Muscle of arm (tissue), 14 donors: ENCODE measurements around the gene ANHX. TPM values are rescaled to one million over a fixed set of nuclear protein-coding genes. Genes with fewer than 3 reads are reported as not detected.
"Not testable (repeated sequence)": the region's sequence is repeated elsewhere in the genome, so short reads cannot be mapped to it uniquely, and the experiment has no call there.

ENCODE experiments used
- DNase-seq: peaks from one replicate; pipeline ENCODE4 v3.0.0-alpha.2; 2013
- long read RNA-seq, 11 donors: transcript quantifications; one replicate each; lab custom pipeline, GENCODE V29; 2026
- polyA plus RNA-seq, 12 donors: library from polyadenylated mRNA; unstranded; fragments of 120-200 nt; gene quantifications; one replicate each; pipeline ENCODE4 v1.2.1, GENCODE V29; 2013; ENCODE audit not compliant: insufficient read length in 12 of 12

Gene ANHX
- not detected for polyA plus RNA-seq
- long read RNA-seq, donor 1, result 0 reads
- long read RNA-seq, donor 2, result 0 reads
- long read RNA-seq, donor 3, result 0 reads
- long read RNA-seq, donor 4, result 0 reads
- long read RNA-seq, donor 5, result 0 reads
- long read RNA-seq, donor 6, result 0 reads
- long read RNA-seq, donor 7, result 0 reads
- long read RNA-seq, donor 8, result 0 reads
- long read RNA-seq, donor 9, result 0 reads
- long read RNA-seq, donor 10, result 0 reads
- long read RNA-seq, donor 11, result 0 reads

- DNase-seq, result no peak
These were observed at the start of gene ANHX for GRCh38 chr12:133235401-133236112. TSS of gene ANHX (minus strand) at chr12:133235877. CDS start at chr12:133234356, 1,521 bp downstream.

DNA sequence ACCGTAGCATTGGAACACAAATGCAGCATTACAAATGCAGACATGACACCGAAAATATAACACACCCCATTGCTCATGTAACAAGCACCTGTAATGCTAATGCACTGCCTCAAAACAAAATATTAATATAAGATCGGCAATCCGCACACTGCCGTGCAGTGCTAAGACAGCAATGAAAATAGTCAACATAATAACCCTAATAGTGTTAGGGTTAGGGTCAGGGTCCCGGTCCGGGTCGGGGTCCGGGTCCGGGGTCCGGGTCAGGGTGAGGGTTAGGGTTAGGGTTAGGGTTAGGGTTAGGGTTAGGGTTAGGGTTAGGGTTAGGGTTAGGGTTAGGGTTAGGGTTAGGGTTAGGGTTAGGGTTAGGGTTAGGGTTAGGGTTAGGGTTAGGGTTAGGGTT is 29.0 kb upstream of the ANHX start:
- DNase-seq, result not testable (repeated sequence)

GRCh38 chr12:133264173-133264572 is 28.5 kb upstream of the ANHX start:
- no peak for DNase-seq

DNA sequence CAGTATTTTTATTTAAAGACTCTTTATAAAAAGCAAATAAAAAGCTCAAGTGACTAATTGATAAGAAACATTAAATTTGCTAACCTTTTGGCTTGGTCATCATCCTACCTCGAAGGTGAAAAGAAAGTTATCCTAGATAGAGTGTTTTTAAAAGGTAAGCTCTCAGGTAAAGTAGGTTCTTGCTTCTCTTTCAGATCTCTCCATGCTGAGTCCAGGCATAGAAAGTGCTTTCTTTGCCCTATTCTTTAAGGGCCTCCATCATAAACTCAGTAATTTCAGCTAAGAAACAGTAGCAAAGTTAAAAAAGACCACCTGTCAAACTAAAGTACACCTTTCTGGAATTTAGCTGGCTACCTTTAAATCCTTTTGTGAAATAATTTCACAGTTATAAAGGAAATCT is 20.6 kb upstream of the ANHX start:
- DNase-seq, result no peak

GRCh38 chr12:133255833-133256232 is 20.2 kb upstream of the ANHX start:
- not testable (repeated sequence) for DNase-seq

- DNase-seq, result no peak
These were observed 16.1 kb upstream of the ANHX start for GRCh38 chr12:133251732-133252131.

DNA sequence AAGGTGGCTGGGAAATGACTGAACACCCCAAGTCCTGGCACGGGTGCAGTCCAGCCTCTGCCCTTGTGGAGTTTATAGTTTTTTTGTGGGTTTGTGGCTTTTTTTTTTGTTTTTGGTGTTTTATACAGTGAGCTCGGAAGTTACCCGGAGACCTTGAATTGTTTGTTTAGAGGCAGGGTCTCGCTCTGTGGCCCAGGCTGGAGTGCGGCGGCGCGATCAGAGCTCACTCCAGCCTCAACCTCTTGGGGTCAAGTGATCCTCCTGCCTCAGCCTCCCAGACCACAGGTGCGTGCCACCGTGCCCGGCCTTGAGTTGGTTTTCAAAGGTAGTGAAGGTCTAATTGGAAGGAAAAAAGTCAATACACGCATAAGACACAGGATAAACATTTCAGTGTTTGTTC is 879 bp upstream of the ANHX start:
- DNase-seq, result no peak

DNA sequence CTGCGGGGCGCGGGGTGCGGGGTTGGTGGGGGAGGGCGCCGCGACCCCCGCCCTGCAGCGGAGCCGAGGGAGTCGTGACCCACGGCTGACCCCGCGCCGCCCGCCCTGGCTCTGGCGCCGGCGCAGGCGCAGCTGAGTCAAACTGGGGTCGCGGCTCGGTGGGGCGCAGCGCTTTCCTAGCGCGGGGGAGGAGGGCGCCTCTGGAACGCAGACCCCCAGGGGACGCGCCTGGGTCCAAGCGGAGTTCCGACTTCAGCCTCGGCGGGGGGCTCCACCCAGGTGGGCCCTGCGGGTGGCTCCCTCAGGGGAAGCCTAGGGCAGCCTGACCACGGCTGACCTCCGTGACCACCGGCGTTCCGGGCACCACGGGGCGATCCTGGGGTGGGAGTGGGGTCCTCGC is 467 bp upstream of the ANHX start:
- DNase-seq, result no peak

DNA sequence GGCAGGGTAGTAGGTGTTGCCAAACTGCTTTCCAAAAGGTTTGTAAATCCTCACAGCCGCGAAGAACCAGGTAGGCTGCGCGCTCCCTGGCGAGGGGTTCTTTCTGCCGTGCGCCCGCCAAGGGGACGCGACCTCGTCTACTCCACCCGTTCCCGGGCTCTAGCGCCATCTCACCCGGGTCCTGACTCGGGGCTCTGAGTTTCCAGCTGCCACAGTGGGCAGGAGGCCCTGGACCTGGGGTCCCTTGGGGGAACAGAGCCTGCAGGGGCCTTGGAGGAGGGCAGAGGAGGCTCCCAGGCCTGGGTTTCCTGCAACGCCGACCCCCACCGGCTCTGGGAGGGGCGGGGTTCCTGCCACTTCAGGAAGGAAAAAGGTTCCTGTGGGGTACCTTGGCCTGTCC is 706 bp downstream of the ANHX start:
- no peak for DNase-seq

GRCh38 chr12:133233993-133234564 is 1.6 kb downstream of the ANHX start:
- DNase-seq, result no peak

GRCh38 chr12:133233006-133233405 is 2.7 kb downstream of the ANHX start:
- no peak for DNase-seq

DNA sequence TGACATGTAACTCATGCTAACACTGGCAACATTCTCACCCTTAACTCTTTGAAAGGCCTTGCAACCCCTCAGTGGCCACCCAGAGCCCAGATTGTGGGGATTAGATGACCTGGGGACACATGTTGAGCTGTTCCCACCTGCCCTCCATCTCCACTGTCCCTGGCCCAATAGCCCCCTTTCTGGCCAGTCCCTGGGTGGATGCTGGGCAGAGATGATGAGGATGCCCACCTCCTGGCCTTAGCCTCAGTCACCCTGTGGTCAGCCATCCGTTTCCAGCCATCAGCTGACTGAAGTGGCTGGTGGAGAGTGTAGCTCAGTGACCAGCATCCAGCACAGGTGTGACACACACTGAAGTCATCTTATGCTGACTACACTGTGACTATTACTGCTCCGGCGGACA is 4.7 kb downstream of the ANHX start:
- no peak for DNase-seq

DNA sequence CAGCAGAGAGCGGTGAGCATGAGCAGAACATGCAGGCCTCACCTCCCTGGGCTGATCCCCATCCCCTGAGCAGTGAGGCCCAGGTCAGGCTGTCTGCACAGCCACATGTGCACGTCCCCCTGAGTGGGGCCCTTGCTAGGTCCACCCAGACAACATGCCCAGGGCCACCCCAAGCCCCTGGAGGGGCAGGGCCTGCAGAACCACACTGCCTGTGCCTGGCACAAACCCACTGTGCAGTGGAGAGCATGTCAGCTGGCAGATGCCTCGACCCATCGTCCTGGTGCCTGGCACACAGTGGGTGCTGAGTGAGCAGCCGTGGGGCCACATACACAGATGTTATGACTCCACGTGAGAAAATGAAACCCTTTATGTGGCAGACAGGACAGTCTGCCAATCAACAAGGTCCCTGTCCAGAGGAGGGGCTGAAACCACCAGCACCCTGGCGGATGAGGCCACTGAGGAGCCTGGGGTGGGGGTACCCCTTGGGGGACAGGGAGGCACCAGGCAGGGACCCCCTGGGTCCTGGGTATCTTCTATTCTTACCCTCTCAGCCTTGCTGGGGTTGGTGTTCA is 8.3 kb downstream of the ANHX start:
- no peak for DNase-seq

- DNase-seq, result no peak
These were observed 9.0 kb downstream of the ANHX start for GRCh38 chr12:133226690-133227089.

GRCh38 chr12:133225527-133225926 is 10.2 kb downstream of the ANHX start:
- DNase-seq, result no peak

GRCh38 chr12:133222211-133222610 is 13.5 kb downstream of the ANHX start:
- no peak for DNase-seq

- DNase-seq, result no peak
These were observed 14.4 kb downstream of the ANHX start for GRCh38 chr12:133221241-133221640.

GRCh38 chr12:133220521-133220920 is 15.2 kb downstream of the ANHX start:
- DNase-seq, result no peak

GRCh38 chr12:133217219-133217618 is 18.5 kb downstream of the ANHX start:
- no peak for DNase-seq

DNA sequence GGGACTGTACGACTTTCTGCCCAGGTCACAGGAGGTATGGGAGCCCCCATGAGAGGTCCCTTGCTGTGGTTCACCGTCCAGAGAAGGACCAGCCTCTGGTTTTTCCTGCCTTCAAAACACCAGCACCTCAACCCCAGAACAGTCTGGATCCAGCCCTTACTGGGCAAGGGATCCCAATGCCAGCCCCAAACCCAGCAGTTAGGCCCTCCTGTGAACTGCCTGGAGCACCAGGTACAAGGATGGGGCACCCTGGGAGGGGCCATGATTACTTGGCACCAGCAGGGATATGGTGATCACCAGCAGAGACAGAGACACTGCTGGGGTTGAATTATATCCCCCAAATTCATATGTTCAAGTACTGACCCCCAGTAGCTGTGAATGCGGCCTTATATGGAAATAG is 20.0 kb downstream of the ANHX start:
- DNase-seq, result no peak

DNA sequence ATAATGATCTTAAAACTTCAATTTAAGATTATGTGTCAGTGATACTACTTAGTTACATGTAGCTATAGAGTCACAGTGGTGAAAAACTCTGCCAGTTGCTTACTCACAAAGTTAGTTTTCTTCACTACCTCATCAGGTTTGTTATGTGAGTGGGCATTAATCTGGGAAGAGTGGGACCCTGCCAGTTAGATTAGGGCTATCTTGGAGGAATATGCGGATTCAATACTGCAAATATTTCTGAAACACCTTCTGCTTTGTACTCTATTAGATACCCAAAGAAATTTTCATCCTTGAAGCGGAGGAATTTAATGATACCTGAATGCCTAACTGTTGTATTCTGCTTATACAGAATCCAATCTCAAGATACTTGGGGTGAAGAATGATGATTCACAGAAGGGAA is 29.3 kb downstream of the ANHX start:
- no peak for DNase-seq

DNA sequence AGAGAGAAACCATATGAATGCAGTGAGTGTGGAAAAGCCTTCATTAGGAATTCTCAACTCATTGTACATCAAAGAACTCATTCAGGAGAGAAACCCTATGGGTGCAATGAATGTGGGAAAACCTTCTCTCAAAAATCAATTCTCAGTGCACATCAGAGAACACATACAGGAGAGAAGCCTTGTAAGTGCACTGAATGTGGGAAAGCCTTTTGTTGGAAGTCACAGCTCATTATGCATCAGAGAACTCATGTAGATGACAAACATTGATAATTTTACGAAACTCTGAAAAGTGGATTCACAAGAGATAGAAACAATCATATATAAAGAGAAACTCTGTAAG is 31.4 kb downstream of the ANHX start:
- no peak for DNase-seq
